Measurements from ENCODE around the gene MATN1.

MATN1 gene

GRCh38 chr1:30663596-30664091 is 59.7 kb downstream of the MATN1 start:
- H3K36me3 ChIP-seq (ENCODE audit: insufficient read depth), result no peaks in the 10 kb centered on the region
- no peak overlapping the region for H3K9ac ChIP-seq
- H3K27me3 ChIP-seq (ENCODE audit: insufficient read depth, low read depth), result peaks cover 31% of the 10 kb centered on the region; the same call in 1 of the 2 replicates
- H3K4me2 ChIP-seq, result no peak overlapping the region
- H4K20me1 ChIP-seq (ENCODE audit: insufficient read depth), result no peaks in the 10 kb centered on the region
- no peak overlapping the region for H3K27ac ChIP-seq
- no peak overlapping the region for H2AFZ ChIP-seq (ENCODE audit: low read depth)
- H3K79me2 ChIP-seq (ENCODE audit: insufficient read depth, low read depth), result no peaks in the 10 kb centered on the region
- TF ChIP-seq CTCF (conservative IDR thresholded peaks at IDR 0.05; ENCODE audit: low read depth, low read length), result no peak
- H3K4me1 ChIP-seq (ENCODE audit: low read depth, poor library complexity, severe bottlenecking), result no peaks in the 10 kb centered on the region
- no peak overlapping the region for H3K4me3 ChIP-seq (IDR thresholded peaks at IDR 0.05; ENCODE audit: insufficient read depth, low read depth, low read length)

- no peak overlapping the region for H2AFZ ChIP-seq (ENCODE audit: low read depth)
- TF ChIP-seq CTCF (conservative IDR thresholded peaks at IDR 0.05; ENCODE audit: low read depth, low read length), result no peak
- no peak overlapping the region for H3K9ac ChIP-seq
Observed at GRCh38 chr1:30662291-30662840, 61.0 kb downstream of the MATN1 start.

GRCh38 chr1:30661311-30661710 is 62.1 kb downstream of the MATN1 start:
- TF ChIP-seq CTCF (conservative IDR thresholded peaks at IDR 0.05; ENCODE audit: low read depth, low read length), result no peak
- no peaks in the 10 kb centered on the region for H3K4me1 ChIP-seq (ENCODE audit: low read depth, poor library complexity, severe bottlenecking)

More at GRCh38 chr1:30662291-30662840, 61.0 kb downstream of the MATN1 start:
- Histone ChIP-seq H4K20me1 (ENCODE audit: insufficient read depth) (no peaks in the 10 kb centered on the region), H3K4me2 (no peak overlapping the region), H3K4me3 (IDR thresholded peaks at IDR 0.05; ENCODE audit: insufficient read depth, low read depth, low read length) (no peak overlapping the region), H3K36me3 (ENCODE audit: insufficient read depth) (no peaks in the 10 kb centered on the region), H3K27ac (no peak overlapping the region), H3K79me2 (ENCODE audit: insufficient read depth, low read depth) (no peaks in the 10 kb centered on the region), H3K4me1 (ENCODE audit: low read depth, poor library complexity, severe bottlenecking) (no peaks in the 10 kb centered on the region), H3K27me3 (ENCODE audit: insufficient read depth, low read depth) (peaks cover 26% of the 10 kb centered on the region; the same call in 1 of the 2 replicates)

More at GRCh38 chr1:30661311-30661710, 62.1 kb downstream of the MATN1 start:
- Histone ChIP-seq H2AFZ (ENCODE audit: low read depth) (no peak overlapping the region), H3K36me3 (ENCODE audit: insufficient read depth) (no peaks in the 10 kb centered on the region), H3K27ac (no peak overlapping the region), H3K4me3 (IDR thresholded peaks at IDR 0.05; ENCODE audit: insufficient read depth, low read depth, low read length) (no peak overlapping the region), H3K9ac (no peak overlapping the region), H4K20me1 (ENCODE audit: insufficient read depth) (no peaks in the 10 kb centered on the region), H3K27me3 (ENCODE audit: insufficient read depth, low read depth) (peaks cover 20% of the 10 kb centered on the region; the same call in 1 of the 2 replicates), H3K79me2 (ENCODE audit: insufficient read depth, low read depth) (no peaks in the 10 kb centered on the region), H3K4me2 (no peak overlapping the region)

All from KMS-11 (cell line).